KOPT-K1 (cell line): ENCODE results near the gene POLRMT.
A peak's percentile ranks its signal among the peaks of the same experiment; 100 is the strongest.

ENCODE experiments used
- H3K27ac ChIP-seq: fragments of 200-600 bp; sonication (generic); 2 replicates; pipeline ENCODE4 v1.5.1; 2016; ENCODE audit warnings: antibody characterized with exemption, mild to moderate bottlenecking, low read depth, low read length; ENCODE audit not compliant: poor library complexity, severe bottlenecking
- H3K36me3 ChIP-seq: fragments of 200-600 bp; sonication (generic); 2 replicates; pipeline ENCODE4 v1.5.1; 2017; ENCODE audit warnings: antibody characterized with exemption, mild to moderate bottlenecking, low read length, moderate library complexity; ENCODE audit not compliant: insufficient read depth
- H3K9me3 ChIP-seq: fragments of 200-600 bp; sonication (generic); 2 replicates; pipeline ENCODE4 v1.5.1; 2017; ENCODE audit warnings: antibody characterized with exemption, low read length, mild to moderate bottlenecking; ENCODE audit not compliant: insufficient read depth, poor library complexity, severe bottlenecking

POLRMT gene

DNA sequence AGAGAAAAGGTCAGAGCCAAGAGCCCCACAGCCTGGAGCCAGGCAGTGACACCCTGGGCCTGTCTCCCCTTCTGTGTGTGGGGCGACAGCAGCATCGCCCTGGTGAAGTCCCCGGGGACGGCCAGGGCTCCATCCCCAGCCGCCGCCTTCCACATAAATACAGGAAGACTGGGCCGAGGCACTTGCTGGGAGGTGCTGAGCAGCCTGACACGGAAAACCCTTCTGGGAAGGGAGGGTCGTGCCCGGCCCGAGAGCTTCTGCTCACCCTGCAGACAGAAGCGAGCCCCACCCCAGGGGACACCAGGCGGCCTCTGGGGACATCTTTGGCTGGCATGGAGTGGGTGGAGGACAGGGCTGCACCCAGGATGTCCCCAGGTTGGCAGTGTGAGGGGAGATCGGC, 11.5 kb upstream of the POLRMT start:
- Histone ChIP-seq H3K9me3 (no peaks in the 10 kb centered on the region), H3K36me3 (peaks cover 64% of the 10 kb centered on the region), H3K27ac (no peak overlapping the region)

GRCh38 chr19:644363-644762, 11.0 kb upstream of the POLRMT start:
- H3K36me3 ChIP-seq, result peaks cover 59% of the 10 kb centered on the region

GRCh38 chr19:643736-644135, 10.4 kb upstream of the POLRMT start:
- H3K36me3 ChIP-seq, result peaks cover 53% of the 10 kb centered on the region
- H3K9me3 ChIP-seq, result no peaks in the 10 kb centered on the region
- H3K27ac ChIP-seq, result no peak overlapping the region

More at GRCh38 chr19:644363-644762, 11.0 kb upstream of the POLRMT start:
- no peak overlapping the region for H3K27ac ChIP-seq
- H3K9me3 ChIP-seq, result no peaks in the 10 kb centered on the region

DNA sequence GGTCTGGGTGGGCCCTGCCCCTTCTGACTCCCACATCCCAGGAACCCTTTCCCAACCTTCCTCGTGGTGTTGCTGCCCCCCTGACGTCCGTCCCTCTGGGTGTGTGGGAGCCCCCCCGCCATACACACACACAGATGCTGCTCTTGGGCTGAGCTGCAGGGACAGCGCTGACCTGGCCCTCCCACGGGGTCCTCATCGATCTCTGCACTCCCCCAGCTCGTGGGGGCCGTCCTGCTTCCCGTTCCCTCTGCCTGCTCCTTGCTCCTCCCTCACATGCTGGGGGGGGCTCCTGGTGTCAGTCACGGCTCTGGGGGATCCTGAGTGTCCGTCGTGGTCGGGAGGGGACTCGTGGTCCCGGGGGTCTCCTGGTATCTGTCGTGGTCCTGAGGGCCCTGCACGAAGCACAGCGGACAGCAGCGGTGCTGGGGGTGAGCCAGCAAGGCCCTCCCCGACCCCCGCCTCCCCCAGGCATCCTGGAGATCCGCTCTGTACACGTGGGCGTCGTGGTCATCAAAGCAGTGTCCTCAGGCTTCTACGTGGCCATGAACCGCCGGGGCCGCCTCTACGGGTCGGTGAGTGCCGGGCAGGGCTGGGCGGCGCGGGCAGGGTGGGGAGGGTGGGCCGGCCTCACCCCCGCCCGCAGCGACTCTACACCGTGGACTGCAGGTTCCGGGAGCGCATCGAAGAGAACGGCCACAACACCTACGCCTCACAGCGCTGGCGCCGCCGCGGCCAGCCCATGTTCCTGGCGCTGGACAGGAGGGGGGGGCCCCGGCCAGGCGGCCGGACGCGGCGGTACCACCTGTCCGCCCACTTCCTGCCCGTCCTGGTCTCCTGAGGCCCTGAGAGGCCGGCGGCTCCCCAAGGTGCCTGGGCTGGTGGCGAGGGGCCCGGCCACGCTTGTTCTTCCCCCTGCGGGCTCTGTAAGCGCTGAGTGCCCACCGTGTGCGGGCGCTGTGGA, 9.7 kb upstream of the POLRMT start:
- no peaks in the 10 kb centered on the region for H3K9me3 ChIP-seq
- H3K27ac ChIP-seq, result no peak overlapping the region
- H3K36me3 ChIP-seq, result peaks cover 46% of the 10 kb centered on the region

- peaks cover 33% of the 10 kb centered on the region for H3K36me3 ChIP-seq
- H3K9me3 ChIP-seq, result no peaks in the 10 kb centered on the region
- H3K27ac ChIP-seq, result no peak overlapping the region
These were observed 8.4 kb upstream of the POLRMT start for GRCh38 chr19:641702-642101.

GRCh38 chr19:640606-641189, 7.4 kb upstream of the POLRMT start:
- peaks cover 23% of the 10 kb centered on the region for H3K36me3 ChIP-seq
- no peak overlapping the region for H3K27ac ChIP-seq
- H3K9me3 ChIP-seq, result no peaks in the 10 kb centered on the region

DNA sequence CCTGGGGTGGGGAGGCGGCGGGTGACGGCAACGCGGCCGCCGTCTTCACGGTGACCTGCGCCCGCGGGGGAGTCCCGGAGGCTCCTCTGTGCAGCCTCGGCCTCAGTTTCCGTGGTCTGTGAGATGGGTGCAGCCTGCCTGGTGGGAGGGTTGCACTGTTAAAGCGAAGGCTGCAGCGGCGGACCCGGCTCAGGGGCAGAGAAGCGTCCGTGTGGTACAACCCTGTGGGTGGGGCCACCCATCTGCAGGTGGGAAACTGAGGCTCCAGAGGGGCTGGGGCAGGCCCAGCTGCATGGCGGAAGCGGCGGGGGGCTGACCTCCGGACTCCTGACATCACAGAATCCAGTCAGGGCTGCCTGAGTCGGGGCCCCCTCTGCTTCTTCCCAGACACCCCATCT, 6.8 kb upstream of the POLRMT start:
- H3K36me3 ChIP-seq, result peaks cover 19% of the 10 kb centered on the region; the same call in 1 of the 2 replicates
- no peak overlapping the region for H3K27ac ChIP-seq
- H3K9me3 ChIP-seq, result no peaks in the 10 kb centered on the region

GRCh38 chr19:639253-640160, 6.2 kb upstream of the POLRMT start, which contains the start of gene FGF22:
FGF22 (plus strand) TSS chr19:639879; CDS start chr19:639926, 47 bp downstream.
- peaks cover 12% of the 10 kb centered on the region; the same call in 1 of the 2 replicates for H3K36me3 ChIP-seq
- H3K9me3 ChIP-seq, result no peaks in the 10 kb centered on the region
- H3K27ac ChIP-seq, result no peak within 1 kb of the TSS

DNA sequence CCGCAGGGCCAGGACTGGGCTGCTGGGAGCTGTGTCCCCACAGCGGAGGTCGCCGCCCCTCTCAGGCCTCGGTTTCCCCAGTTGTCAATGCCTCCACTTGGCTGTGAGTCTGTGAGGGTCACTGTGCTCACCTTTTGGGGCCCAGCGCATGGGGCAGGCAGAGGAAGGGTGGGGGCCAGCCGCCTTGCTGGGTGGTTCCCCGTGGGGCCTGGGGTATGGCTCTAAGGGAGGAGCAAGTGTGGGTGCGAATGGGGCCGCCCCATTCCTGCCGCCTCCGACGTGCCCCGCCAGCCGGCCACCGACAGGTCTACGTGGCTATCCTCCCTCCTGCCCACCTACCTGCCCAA, 5.5 kb upstream of the POLRMT start:
- peaks cover 6% of the 10 kb centered on the region; the same call in 1 of the 2 replicates for H3K36me3 ChIP-seq
- H3K9me3 ChIP-seq, result no peaks in the 10 kb centered on the region
- no peak overlapping the region for H3K27ac ChIP-seq

GRCh38 chr19:634975-635652, 1.8 kb upstream of the POLRMT start:
- Histone ChIP-seq H3K9me3 (no peaks in the 10 kb centered on the region), H3K36me3 (peaks cover 13% of the 10 kb centered on the region; the same call in 1 of the 2 replicates), H3K27ac (no peak overlapping the region)

GRCh38 chr19:633786-634639, 676 bp upstream of the POLRMT start:
- H3K36me3 ChIP-seq, result peaks cover 22% of the 10 kb centered on the region
- H3K9me3 ChIP-seq, result no peaks in the 10 kb centered on the region
- H3K27ac ChIP-seq, result peak overlapping the region; percentile 61

DNA sequence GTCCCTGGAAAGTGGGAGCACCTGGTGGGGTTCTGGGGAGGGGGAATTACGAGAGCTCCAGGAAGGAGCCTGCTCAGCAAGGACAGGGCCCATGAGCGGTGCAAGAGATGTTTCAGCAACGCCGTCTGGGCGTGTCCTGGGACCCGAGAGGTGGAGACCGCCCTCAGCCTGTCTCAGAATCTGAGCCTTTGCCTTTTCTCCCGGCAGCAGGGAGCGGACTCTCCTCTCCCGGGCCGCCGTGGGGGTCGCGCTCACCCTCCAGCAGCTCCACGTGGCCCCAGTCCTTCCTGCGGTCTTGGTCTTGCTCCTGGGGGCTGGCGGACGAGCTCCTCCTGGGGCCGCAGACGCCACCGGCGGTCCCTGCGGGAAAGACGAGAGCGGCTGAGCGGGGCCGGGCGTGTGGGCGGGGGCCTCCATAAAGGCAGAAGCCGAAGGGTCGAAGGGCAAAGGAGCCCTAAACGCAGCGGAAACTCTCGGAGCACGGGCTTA, 714 bp downstream of the POLRMT start:
- Histone ChIP-seq H3K27ac (peak overlapping the region; percentile 61), H3K36me3 (peaks cover 36% of the 10 kb centered on the region), H3K9me3 (no peaks in the 10 kb centered on the region)

DNA sequence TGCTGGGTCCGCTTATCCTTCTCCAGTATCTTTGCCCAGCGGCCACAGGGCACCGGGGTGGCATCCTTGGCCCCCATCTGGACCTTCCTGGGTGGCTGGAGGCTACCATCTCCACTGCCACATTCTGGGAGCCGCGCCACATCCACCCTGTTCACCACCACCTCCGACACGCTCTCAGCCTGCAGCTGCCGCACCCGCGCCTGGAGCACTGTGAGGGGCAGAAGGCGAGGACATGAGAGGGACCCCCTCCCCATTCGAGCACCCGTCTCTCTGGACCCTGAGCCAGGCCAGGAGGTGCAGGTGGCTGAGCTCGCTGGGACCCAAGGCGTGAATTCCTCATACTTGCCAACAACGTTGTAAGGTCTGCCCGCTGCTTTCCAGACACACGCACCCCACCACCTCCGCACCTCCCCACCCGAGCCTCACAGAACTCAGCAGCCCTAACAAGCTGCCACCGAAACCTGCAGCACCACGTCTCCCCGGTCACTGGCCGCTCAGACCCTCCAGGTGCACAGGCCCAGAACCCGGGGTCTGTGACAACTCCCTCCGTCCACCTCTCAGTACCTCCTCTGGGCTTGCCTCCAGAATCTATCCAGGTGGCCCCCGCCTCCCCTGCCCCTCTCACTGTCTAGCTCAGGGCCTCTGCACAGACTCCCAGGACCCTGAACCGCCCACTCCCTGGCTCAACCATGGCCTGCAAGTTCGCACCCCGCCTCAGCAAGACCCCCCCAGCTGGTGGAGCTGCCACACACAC, 3.2 kb downstream of the POLRMT start:
- no peak overlapping the region for H3K27ac ChIP-seq
- H3K9me3 ChIP-seq, result no peaks in the 10 kb centered on the region
- H3K36me3 ChIP-seq, result peaks cover 52% of the 10 kb centered on the region
